ENCODE results near the gene PRKD1. TPM values are rescaled to one million over a fixed set of nuclear protein-coding genes. Genes with fewer than 3 reads are reported as not detected.

PRKD1 gene
- total and polyA plus RNA-seq, 10 of the 15 experiments (the other 5 are each of a cell fraction or from before 2014, with no cell fraction given), result 0.02 to 0.56 TPM; not detected in 8

GRCh38 chr14:29716150-29716549 is 211.5 kb downstream of the PRKD1 start (continued):
- TF ChIP-seq POLR2AphosphoS5 (IDR thresholded peaks at IDR 0.05; ENCODE audit: low read length), result no peak
- no peak for TF ChIP-seq HCFC1 (IDR thresholded peaks at IDR 0.05; ENCODE audit: low read length)
- TF ChIP-seq STAT3 (IDR thresholded peaks at IDR 0.05; ENCODE audit: low read depth, low read length), result no peak
- no peak for TF ChIP-seq MXI1 (IDR thresholded peaks at IDR 0.05; ENCODE audit: low read depth, low read length)

- no peak overlapping the region for H2AFZ ChIP-seq (ENCODE audit: control insufficient read depth, low read depth, low read length)
- ChIA-PET RAD21 (ENCODE audit: unreplicated experiment) (no interaction called here), POLR2A (no interaction called here), SMC1A (ENCODE audit: uncharacterized antibody, unreplicated experiment) (no interaction called here), CTCF (no interaction called here)
- no peak for ATAC-seq
- intact Hi-C loops (cut with micrococcal nuclease; ENCODE audit: unreplicated experiment), result no loop called here
- H3K4me3 ChIP-seq, result no peak overlapping the region
- no peak for FAIRE-seq
- no peaks in the 10 kb centered on the region for H3K36me3 ChIP-seq (ENCODE audit: control insufficient read depth in 2 of 2, insufficient read depth in 2 of 2, low read length in 1 of 2)
- H3K9me3 ChIP-seq (replicated peaks; ENCODE audit: control insufficient read depth, insufficient read depth, low read length), result no peaks in the 10 kb centered on the region
- no peak for DNase-seq (ENCODE audit: low read depth, low spot score)
- TF ChIP-seq SREBF2 (IDR thresholded peaks at IDR 0.05; ENCODE audit: low read length) (no peak), NFYB (IDR thresholded peaks at IDR 0.05; ENCODE audit: insufficient read depth, low read depth, low read length) (no peak), BCL3 (IDR thresholded peaks at IDR 0.05; ENCODE audit: borderline replicate concordance, insufficient read depth, low read depth, low read length, poor library complexity, severe bottlenecking) (no peak), ZNF384 (IDR thresholded peaks at IDR 0.05; ENCODE audit: borderline replicate concordance, low read depth, low read length) (no peak), HSF1 (IDR thresholded peaks at IDR 0.05; ENCODE audit: low read depth, low read length) (no peak), MXI1 (IDR thresholded peaks at IDR 0.05; ENCODE audit: low read depth, low read length) (no peak), STAT3 (IDR thresholded peaks at IDR 0.05; ENCODE audit: low read depth, low read length) (no peak), USF2 (IDR thresholded peaks at IDR 0.05; ENCODE audit: borderline replicate concordance, low read depth, low read length) (no peak), POLR2AphosphoS5 (IDR thresholded peaks at IDR 0.05; ENCODE audit: low read length) (no peak), ZNF24 (IDR thresholded peaks at IDR 0.05) (no peak), PML (IDR thresholded peaks at IDR 0.05; ENCODE audit: low read length) (no peak), ZNF622 (IDR thresholded peaks at IDR 0.05) (no peak), REST (IDR thresholded peaks at IDR 0.05; ENCODE audit: low read depth, low read length) (no peak), MEF2A (IDR thresholded peaks at IDR 0.05; ENCODE audit: insufficient read depth, low read depth, low read length) (no peak)
- H3K79me2 ChIP-seq (ENCODE audit: control insufficient read depth, insufficient read depth, low read length), result no peaks in the 10 kb centered on the region
- no peaks in the 10 kb centered on the region for H4K20me1 ChIP-seq (ENCODE audit: control insufficient read depth, insufficient read depth)
- in situ Hi-C loops (cut with MboI), result no loop called here
- H3K4me1 ChIP-seq (ENCODE audit: control insufficient read depth, insufficient read depth, low read length), result no peaks in the 10 kb centered on the region
- no peaks in the 10 kb centered on the region for H3K27me3 ChIP-seq (replicated peaks in 1 of 2; ENCODE audit: control insufficient read depth in 2 of 2, insufficient read depth in 2 of 2, low read length in 1 of 2)
- 21% methylated on average over 1 of the region's 1 CpG for WGBS (ENCODE audit: insufficient coverage, insufficient replicate concordance, low lambda C conversion rate, missing lambda C conversion rate)
- no peak overlapping the region for H3K4me2 ChIP-seq (ENCODE audit: control insufficient read depth, insufficient read depth)
- H3K27ac ChIP-seq (ENCODE audit: control insufficient read depth, insufficient read depth), result no peak overlapping the region
- H3K9ac ChIP-seq (ENCODE audit: control insufficient read depth, insufficient read depth, low read length), result no peak overlapping the region
- no TSS peak for BruUV-seq (replicated peaks)
These were observed 215.0 kb downstream of the PRKD1 start for GRCh38 chr14:29712601-29713000.
